Nephron progenitor cell (in vitro differentiated cells): ENCODE measurements around the gene NHS.

Experiments
- DNase-seq: peaks from one replicate; pipeline ENCODE4 v3.0.0; 2021
- H3K27ac Mint-ChIP-seq: 2 replicates; pipeline ENCODE4 v1.8.0; 2021; ENCODE audit warnings: mild to moderate bottlenecking, moderate library complexity, mixed read lengths
- H3K27me3 Mint-ChIP-seq: 2 replicates; pipeline ENCODE4 v1.8.0; 2021; ENCODE audit warnings: mild to moderate bottlenecking, low read depth, mixed read lengths; ENCODE audit not compliant: poor library complexity
- H3K36me3 Mint-ChIP-seq: 2 replicates; pipeline ENCODE4 v1.8.0; 2021; ENCODE audit warnings: low read depth, mixed read lengths
- H3K4me1 Mint-ChIP-seq: 2 replicates; pipeline ENCODE4 v1.8.0; 2021; ENCODE audit warnings: mixed read lengths
- H3K4me3 Mint-ChIP-seq: 2 replicates; pipeline ENCODE4 v1.8.0; 2021; ENCODE audit warnings: mild to moderate bottlenecking, moderate library complexity, mixed read lengths
- H3K9me3 Mint-ChIP-seq: 2 replicates; pipeline ENCODE4 v1.8.0; 2021; ENCODE audit warnings: mild to moderate bottlenecking, moderate library complexity, mixed read lengths
- TF ChIP-seq, protein P1 (sequence below): fragments of 200-600 bp; sonication (generic); IDR thresholded peaks from 2 replicates; pipeline ENCODE4 v1.5.0; 2021; ENCODE audit warnings: antibody characterized with exemption

Gene NHS

GRCh38 chrX:17453788-17454187, 78.8 kb downstream of the NHS start:
- no peak for DNase-seq
- Mint-ChIP-seq H3K4me3 (no peak overlapping the region), H3K4me1 (peaks cover 37% of the 10 kb centered on the region), H3K9me3 (no peaks in the 10 kb centered on the region), H3K27ac (no peak overlapping the region), H3K27me3 (peaks cover 3% of the 10 kb centered on the region), H3K36me3 (no peaks in the 10 kb centered on the region)
- TF ChIP-seq, protein P1, sequence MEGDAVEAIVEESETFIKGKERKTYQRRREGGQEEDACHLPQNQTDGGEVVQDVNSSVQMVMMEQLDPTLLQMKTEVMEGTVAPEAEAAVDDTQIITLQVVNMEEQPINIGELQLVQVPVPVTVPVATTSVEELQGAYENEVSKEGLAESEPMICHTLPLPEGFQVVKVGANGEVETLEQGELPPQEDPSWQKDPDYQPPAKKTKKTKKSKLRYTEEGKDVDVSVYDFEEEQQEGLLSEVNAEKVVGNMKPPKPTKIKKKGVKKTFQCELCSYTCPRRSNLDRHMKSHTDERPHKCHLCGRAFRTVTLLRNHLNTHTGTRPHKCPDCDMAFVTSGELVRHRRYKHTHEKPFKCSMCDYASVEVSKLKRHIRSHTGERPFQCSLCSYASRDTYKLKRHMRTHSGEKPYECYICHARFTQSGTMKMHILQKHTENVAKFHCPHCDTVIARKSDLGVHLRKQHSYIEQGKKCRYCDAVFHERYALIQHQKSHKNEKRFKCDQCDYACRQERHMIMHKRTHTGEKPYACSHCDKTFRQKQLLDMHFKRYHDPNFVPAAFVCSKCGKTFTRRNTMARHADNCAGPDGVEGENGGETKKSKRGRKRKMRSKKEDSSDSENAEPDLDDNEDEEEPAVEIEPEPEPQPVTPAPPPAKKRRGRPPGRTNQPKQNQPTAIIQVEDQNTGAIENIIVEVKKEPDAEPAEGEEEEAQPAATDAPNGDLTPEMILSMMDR: no peak

DNA sequence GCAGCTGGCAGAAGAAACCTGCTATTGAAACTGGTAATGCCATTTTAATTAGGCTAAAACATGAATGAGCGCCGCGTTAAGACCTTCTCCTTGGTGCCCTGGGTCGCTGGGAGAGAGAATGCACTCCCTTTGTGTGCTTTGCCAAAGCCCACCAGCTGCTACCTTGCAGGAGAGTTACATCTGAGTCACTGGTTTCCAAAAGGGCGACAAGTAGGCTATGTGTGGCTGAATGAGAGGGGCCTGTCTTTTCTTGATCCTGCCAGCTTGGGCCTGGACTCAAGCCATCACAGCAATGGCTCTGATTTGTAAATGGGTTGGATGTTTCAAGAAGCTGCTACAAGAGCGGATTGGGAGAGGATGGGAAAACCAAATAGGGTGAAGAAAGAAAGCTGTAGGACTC, 81.5 kb downstream of the NHS start:
- Mint-ChIP-seq H3K4me1 (peaks cover 35% of the 10 kb centered on the region), H3K27me3 (peaks cover 3% of the 10 kb centered on the region), H3K9me3 (no peaks in the 10 kb centered on the region), H3K4me3 (no peak overlapping the region), H3K36me3 (no peaks in the 10 kb centered on the region), H3K27ac (peak overlapping the region; percentile 78)
- DNase-seq: no peak
- TF ChIP-seq, protein P1: no peak

GRCh38 chrX:17459008-17459611, 84.1 kb downstream of the NHS start:
- TF ChIP-seq, protein P1: no peak
- Mint-ChIP-seq H3K4me1 (peaks cover 51% of the 10 kb centered on the region), H3K9me3 (no peaks in the 10 kb centered on the region), H3K27me3 (peaks cover 3% of the 10 kb centered on the region), H3K27ac (peak overlapping the region; percentile 9), H3K4me3 (no peak overlapping the region), H3K36me3 (no peaks in the 10 kb centered on the region)
- DNase-seq: no peak

GRCh38 chrX:17459661-17460060, 84.7 kb downstream of the NHS start:
- Mint-ChIP-seq H3K27ac (peak overlapping the region; percentile 3), H3K4me3 (no peak overlapping the region), H3K9me3 (no peaks in the 10 kb centered on the region), H3K27me3 (peaks cover 3% of the 10 kb centered on the region), H3K36me3 (no peaks in the 10 kb centered on the region), H3K4me1 (peaks cover 51% of the 10 kb centered on the region)
- DNase-seq: no peak
- TF ChIP-seq, protein P1: no peak

DNA sequence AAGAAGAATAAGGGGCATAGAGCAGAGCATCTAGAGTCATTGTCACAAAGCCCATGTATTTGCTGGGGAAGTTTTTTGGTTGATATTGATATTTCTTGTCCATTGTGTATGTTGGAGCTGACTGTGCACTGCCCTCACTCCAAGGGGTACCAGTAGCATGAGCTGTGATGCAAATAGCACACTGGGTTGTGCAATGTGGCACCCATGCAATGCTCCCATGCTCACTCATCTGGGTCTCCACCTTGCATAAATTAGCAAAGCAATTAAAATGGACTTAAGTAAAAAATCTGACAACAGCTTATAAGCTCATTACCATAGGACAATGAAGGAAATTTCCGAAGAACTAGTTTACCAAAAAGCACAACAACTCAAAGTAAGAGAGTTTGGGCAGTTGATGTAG, 87.9 kb downstream of the NHS start:
- no peak for DNase-seq
- Mint-ChIP-seq H3K27ac (no peak overlapping the region), H3K4me1 (peaks cover 27% of the 10 kb centered on the region), H3K36me3 (no peaks in the 10 kb centered on the region), H3K9me3 (no peaks in the 10 kb centered on the region), H3K4me3 (no peak overlapping the region), H3K27me3 (peaks cover 2% of the 10 kb centered on the region)
- TF ChIP-seq, protein P1: no peak

- TF ChIP-seq, protein P1: no peak
- H3K36me3 Mint-ChIP-seq: no peaks in the 10 kb centered on the region
- H3K9me3 Mint-ChIP-seq: no peaks in the 10 kb centered on the region
- DNase-seq: no peak
- H3K4me1 Mint-ChIP-seq: peaks cover 22% of the 10 kb centered on the region
- no peak overlapping the region for H3K27ac Mint-ChIP-seq
- H3K27me3 Mint-ChIP-seq: peaks cover 2% of the 10 kb centered on the region
- no peak overlapping the region for H3K4me3 Mint-ChIP-seq
Measured at GRCh38 chrX:17464194-17464593, 89.2 kb downstream of the NHS start.
